Activated CD8-positive, alpha-beta T cell treated with anti-CD3 and anti-CD28 coated beads for 36 hours (primary cell): ENCODE results near the gene C20orf202. TPM values are rescaled to one million over a fixed set of nuclear protein-coding genes. Genes with fewer than 3 reads are reported as not detected.
"Not testable (repeated sequence)": the region's sequence is repeated elsewhere in the genome, so short reads cannot be mapped to it uniquely, and the experiment has no call there.

Source experiments
- ATAC-seq: fragments of 200-7000 bp; cut with Tn5 transposase; one replicate; pipeline ENCODE4 v1.10.0; 2021; ENCODE audit warnings: mild to moderate bottlenecking, moderate library complexity
- CTCF ChIA-PET: fragments of 350-600 bp; sonication (Branson Sonifier 250); formaldehyde crosslinking; loops from one replicate; lab custom pipeline; 2021; ENCODE audit warnings: antibody characterized with exemption; lab: Charles Lee
- POLR2A ChIA-PET: fragments of 350-600 bp; sonication (Branson Sonifier 250); formaldehyde crosslinking; loops from one replicate; lab custom pipeline; 2021; ENCODE audit warnings: antibody characterized with exemption; lab: Charles Lee
- DNase-seq: peaks from one replicate; pipeline ENCODE4 v3.0.0-alpha.2; 2020
- H3K27ac Mint-ChIP-seq: one replicate; pipeline ENCODE4 v1.8.0; 2021; ENCODE audit warnings: mild to moderate bottlenecking, mixed read lengths
- H3K27me3 Mint-ChIP-seq: one replicate; pipeline ENCODE4 v1.8.0; 2021; ENCODE audit warnings: mixed read lengths
- H3K36me3 Mint-ChIP-seq: one replicate; pipeline ENCODE4 v1.8.0; 2021; ENCODE audit warnings: low read depth, mixed read lengths
- H3K4me1 Mint-ChIP-seq: one replicate; pipeline ENCODE4 v1.8.0; 2021; ENCODE audit warnings: low read depth, mixed read lengths
- H3K4me3 Mint-ChIP-seq: one replicate; pipeline ENCODE4 v1.8.0; 2021; ENCODE audit warnings: mild to moderate bottlenecking, moderate library complexity, mixed read lengths
- H3K9me3 Mint-ChIP-seq: one replicate; pipeline ENCODE4 v1.8.0; 2021; ENCODE audit warnings: mixed read lengths
- intact Hi-C: fragments of 100-400 bp; cut with micrococcal nuclease; formaldehyde crosslinking; loops from one replicate; pipeline ENCODE4 v1.10.0; 2022
- total RNA-seq, 2 experiments: library from RNA; stranded (reverse); gene quantifications; one replicate each; pipeline ENCODE4 v1.2.3, GENCODE V29; 2021
- TF ChIP-seq, protein P1 (sequence below): fragments of 200-600 bp; IDR thresholded peaks from one replicate; pipeline ENCODE4 v1.8.0; 2022; ENCODE audit warnings: antibody characterized with exemption, mild to moderate bottlenecking

C20orf202 gene
- total RNA-seq, 2 experiments from 2014 or later = not detected

DNA sequence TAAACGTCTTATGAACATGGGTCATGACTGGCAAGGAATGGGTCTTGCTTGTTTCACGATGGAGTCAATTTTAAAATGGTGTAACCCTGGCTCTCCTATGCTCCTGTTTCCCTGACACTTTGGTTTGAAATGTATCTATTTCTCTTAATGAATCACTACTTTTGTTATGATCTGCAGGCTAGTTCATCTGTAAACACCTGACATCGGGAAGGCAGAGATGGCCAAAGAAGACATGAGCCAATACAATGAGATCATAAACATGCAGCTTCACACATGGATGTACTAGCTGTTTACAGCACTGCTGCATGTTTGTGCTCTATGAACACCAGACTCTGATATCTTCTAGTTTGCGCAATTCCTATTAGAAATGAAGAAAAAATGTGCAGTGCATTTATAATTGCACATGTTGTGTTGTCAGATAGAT lies 11.6 kb downstream of the C20orf202 start:
- ChIA-PET CTCF (interaction anchor here (1.1 to 2.9 kb wide), 6 partner anchors 9 to 396 kb away, joined by 3 to 13 read pairs (median 4); no protein-coding TSS in a partner anchor), POLR2A (interaction anchor here (1.0 kb wide), 1 partner anchor 27 kb away, joined by 3 read pairs; no protein-coding TSS in a partner anchor)
- intact Hi-C loops = loop anchor here (10.0 kb wide), 1 partner anchor 100 kb away; the partner anchor contains the start of gene PSMF1
- ATAC-seq (no peak), DNase-seq (no peak)
- no peaks in the 10 kb centered on the region for H3K36me3 Mint-ChIP-seq
- no peaks in the 10 kb centered on the region for H3K9me3 Mint-ChIP-seq
- H3K27me3 Mint-ChIP-seq = peaks cover 5% of the 10 kb centered on the region
- H3K27ac Mint-ChIP-seq = peak overlapping the region; percentile 27
- TF ChIP-seq, protein P1, sequence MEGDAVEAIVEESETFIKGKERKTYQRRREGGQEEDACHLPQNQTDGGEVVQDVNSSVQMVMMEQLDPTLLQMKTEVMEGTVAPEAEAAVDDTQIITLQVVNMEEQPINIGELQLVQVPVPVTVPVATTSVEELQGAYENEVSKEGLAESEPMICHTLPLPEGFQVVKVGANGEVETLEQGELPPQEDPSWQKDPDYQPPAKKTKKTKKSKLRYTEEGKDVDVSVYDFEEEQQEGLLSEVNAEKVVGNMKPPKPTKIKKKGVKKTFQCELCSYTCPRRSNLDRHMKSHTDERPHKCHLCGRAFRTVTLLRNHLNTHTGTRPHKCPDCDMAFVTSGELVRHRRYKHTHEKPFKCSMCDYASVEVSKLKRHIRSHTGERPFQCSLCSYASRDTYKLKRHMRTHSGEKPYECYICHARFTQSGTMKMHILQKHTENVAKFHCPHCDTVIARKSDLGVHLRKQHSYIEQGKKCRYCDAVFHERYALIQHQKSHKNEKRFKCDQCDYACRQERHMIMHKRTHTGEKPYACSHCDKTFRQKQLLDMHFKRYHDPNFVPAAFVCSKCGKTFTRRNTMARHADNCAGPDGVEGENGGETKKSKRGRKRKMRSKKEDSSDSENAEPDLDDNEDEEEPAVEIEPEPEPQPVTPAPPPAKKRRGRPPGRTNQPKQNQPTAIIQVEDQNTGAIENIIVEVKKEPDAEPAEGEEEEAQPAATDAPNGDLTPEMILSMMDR = no peak
- peaks cover 33% of the 10 kb centered on the region for H3K4me1 Mint-ChIP-seq
- H3K4me3 Mint-ChIP-seq = no peak overlapping the region

GRCh38 chr20:1215386-1216170 lies 12.3 kb downstream of the C20orf202 start:
- CTCF ChIA-PET = interaction anchor here (1.1 to 1.7 kb wide), 5 partner anchors 10 to 397 kb away, joined by 3 to 5 read pairs (median 4); no protein-coding TSS in a partner anchor
- POLR2A ChIA-PET = interaction anchor here (1.0 kb wide), 1 partner anchor 28 kb away, joined by 3 read pairs; no protein-coding TSS in a partner anchor

DNA sequence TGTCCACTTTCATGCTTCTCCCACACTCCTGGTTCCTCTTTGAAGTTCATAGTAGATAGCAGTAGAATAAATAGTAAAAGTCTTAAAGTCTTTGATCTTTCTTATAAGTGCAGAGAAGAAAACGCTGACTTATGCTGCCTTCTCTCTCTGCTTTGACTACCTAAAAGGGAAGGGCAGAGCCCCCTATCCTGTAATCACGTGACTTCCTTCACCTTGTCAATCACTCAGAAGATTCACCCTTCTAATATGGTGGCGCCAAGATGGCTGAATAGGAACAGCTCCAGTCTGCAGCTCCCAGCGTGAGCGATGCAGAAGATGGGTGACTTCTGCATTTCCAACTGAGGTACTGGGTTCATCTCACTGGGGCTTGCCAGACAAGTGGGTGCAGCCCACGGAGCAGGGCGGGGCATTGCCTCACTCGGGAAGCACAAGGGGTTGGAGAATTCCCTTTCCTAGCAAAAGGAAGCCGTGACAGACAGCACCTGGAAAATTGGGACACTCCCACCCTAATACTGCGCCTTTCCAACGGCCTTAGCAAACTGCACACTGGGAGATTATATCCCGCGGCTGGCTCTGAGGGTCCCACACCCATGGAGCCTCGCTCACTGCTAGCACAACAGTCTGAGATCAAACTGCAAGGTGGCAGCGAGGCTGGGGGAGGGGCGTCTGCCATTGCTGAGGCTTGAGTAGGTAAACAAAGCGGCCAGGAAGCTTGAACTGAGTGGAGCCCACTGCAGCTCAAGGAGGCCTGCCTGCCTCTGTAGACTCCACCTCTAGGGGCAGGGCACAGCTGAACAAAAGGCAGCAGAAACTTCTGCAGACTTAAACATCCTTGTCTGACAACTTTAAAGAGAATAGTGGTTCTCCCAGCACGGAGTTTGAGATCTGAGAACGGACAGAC lies 13.5 kb downstream of the C20orf202 start:
- ChIA-PET POLR2A (interaction anchor here (1.3 kb wide), 1 partner anchor 9 kb away, joined by 4 read pairs; the partner anchor contains the start of gene RAD21L1), CTCF (interaction anchor here (0.7 to 1.7 kb wide), 3 partner anchors 66 to 108 kb away, joined by 3 to 5 read pairs (median 3); no protein-coding TSS in a partner anchor)
- intact Hi-C loops = loop anchor here (10.0 kb wide), 1 partner anchor 102 kb away; the partner anchor contains the start of gene PSMF1
- ATAC-seq, H3K36me3 Mint-ChIP-seq, H3K4me3 Mint-ChIP-seq, H3K9me3 Mint-ChIP-seq, H3K27me3 Mint-ChIP-seq: not testable (repeated sequence)
- DNase-seq = peak; percentile 23
- peak overlapping the region; percentile 23 for H3K27ac Mint-ChIP-seq
- H3K4me1 Mint-ChIP-seq = peaks cover 33% of the 10 kb centered on the region

More at GRCh38 chr20:1215386-1216170, 12.3 kb downstream of the C20orf202 start:
- H3K36me3 Mint-ChIP-seq = no peaks in the 10 kb centered on the region
- DNase-seq (peak; percentile 83), ATAC-seq (peak; percentile 78)
- intact Hi-C loops = loop anchor here (10.0 kb wide), 1 partner anchor 101 kb away; the partner anchor contains the start of gene PSMF1
- TF ChIP-seq, protein P1 = no peak
- peaks cover 5% of the 10 kb centered on the region for H3K27me3 Mint-ChIP-seq
- H3K27ac Mint-ChIP-seq = peak overlapping the region; percentile 80
- peaks cover 33% of the 10 kb centered on the region for H3K4me1 Mint-ChIP-seq
- H3K9me3 Mint-ChIP-seq = no peaks in the 10 kb centered on the region
- H3K4me3 Mint-ChIP-seq = peak overlapping the region; percentile 31

GRCh38 chr20:1222750-1223149 lies 19.5 kb downstream of the C20orf202 start:
- DNase-seq, H3K27ac Mint-ChIP-seq, ATAC-seq, H3K9me3 Mint-ChIP-seq, intact Hi-C loops, H3K4me1 Mint-ChIP-seq, H3K36me3 Mint-ChIP-seq, H3K27me3 Mint-ChIP-seq, H3K4me3 Mint-ChIP-seq, CTCF ChIA-PET, POLR2A ChIA-PET: not testable (repeated sequence)

DNA sequence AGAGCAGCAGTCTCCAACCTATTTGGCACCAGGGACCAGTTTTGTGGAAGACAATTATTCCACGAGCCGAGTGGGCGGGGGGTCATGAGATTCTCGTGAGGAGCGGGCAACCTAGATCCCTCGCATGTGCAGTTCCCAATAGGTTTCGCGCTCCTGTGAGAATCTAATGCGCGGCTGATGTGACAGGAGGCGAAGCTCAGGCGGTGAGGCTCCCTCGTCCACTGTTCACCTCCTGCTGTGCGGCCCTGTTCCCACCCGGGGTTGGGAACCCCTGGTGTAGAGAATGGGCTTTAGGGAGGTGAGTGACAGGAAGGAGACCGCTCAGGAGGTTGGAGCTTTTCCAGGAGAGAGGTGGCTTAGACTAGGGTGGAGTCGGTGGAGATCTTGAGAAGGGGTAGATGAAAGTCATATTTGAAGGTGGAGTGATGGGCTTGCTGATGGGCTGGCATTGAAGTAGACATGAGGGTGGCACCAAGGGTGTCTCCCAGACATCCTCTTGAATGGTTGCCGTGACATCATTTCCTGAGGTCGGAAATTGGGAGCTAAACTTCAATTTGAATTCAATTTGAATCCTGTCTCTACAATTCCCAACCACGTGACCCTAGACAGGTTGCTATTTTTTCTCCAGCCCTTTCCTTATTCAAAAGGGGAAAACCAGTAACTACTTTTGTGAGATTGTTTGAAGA lies 21.1 kb downstream of the C20orf202 start:
- ATAC-seq = no peak
- H3K9me3 Mint-ChIP-seq = peaks cover 5% of the 10 kb centered on the region
- intact Hi-C loops = no loop called here
- no peak overlapping the region for H3K27ac Mint-ChIP-seq
- POLR2A ChIA-PET = no interaction called here
- TF ChIP-seq, protein P1 = no peak
- DNase-seq = no peak
- CTCF ChIA-PET = interaction anchor here (1.9 kb wide), 1 partner anchor 11 kb away, joined by 9 read pairs; no protein-coding TSS in a partner anchor
- H3K4me3 Mint-ChIP-seq = peak overlapping the region; percentile 12
- H3K36me3 Mint-ChIP-seq = no peaks in the 10 kb centered on the region
- peaks cover 9% of the 10 kb centered on the region for H3K27me3 Mint-ChIP-seq
- no peaks in the 10 kb centered on the region for H3K4me1 Mint-ChIP-seq
